OCI-LY1 (cell line): ENCODE data around the gene FNBP1.

Source experiments
- EZH2 ChIP-seq: fragments of 200-600 bp; sonication (generic), shearing (Covaris generic); IDR thresholded peaks from 2 replicates; pipeline ENCODE4 v1.8.0; 2017; ENCODE audit warnings: borderline replicate concordance, mixed run types, mild to moderate bottlenecking, antibody characterized with exemption, low read length, moderate library complexity, mixed read lengths
- TF ChIP-seq, protein P1 (sequence below): fragments of 200-600 bp; sonication (generic), shearing (Covaris generic); IDR thresholded peaks from 2 replicates; pipeline ENCODE4 v1.5.1; 2017; ENCODE audit warnings: mild to moderate bottlenecking, antibody characterized with exemption, low read length, moderate library complexity, mixed read lengths

DNA sequence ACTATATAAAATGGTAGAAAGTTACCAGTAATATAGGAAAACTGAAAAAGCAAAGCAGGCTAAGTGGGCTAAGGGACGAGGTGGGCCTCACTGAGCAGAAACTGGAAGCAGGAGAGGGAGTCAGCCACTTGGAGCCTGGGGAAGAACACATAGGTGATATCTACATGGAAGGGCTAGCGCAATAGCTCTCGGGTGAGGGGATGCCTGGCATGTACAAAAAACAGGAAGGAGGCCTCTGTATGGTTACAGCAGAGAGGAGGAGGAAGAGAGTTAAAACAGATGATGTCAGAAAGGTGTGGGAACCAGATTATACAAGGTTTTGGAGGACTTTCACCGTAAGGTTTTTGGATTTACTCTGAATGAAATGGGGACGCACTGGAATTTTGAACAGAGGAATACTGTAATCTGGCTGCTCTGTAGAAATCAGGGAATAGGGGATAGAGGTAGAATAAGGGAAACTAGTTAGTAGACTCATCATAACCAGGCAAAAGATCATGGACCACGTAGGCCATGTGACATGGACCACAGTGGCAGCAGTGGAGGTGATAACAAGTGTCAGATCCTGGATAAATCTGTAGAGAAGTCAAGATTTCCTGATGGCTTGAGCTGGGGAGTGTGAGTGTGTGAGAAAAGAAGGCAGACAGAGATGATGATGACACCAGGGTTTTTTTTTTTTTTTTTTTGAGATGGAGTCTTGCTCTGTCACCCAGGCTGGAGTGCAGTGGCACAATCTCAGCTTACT lies 52.5 kb downstream of the FNBP1 start:
- TF ChIP-seq, protein P1, sequence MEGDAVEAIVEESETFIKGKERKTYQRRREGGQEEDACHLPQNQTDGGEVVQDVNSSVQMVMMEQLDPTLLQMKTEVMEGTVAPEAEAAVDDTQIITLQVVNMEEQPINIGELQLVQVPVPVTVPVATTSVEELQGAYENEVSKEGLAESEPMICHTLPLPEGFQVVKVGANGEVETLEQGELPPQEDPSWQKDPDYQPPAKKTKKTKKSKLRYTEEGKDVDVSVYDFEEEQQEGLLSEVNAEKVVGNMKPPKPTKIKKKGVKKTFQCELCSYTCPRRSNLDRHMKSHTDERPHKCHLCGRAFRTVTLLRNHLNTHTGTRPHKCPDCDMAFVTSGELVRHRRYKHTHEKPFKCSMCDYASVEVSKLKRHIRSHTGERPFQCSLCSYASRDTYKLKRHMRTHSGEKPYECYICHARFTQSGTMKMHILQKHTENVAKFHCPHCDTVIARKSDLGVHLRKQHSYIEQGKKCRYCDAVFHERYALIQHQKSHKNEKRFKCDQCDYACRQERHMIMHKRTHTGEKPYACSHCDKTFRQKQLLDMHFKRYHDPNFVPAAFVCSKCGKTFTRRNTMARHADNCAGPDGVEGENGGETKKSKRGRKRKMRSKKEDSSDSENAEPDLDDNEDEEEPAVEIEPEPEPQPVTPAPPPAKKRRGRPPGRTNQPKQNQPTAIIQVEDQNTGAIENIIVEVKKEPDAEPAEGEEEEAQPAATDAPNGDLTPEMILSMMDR: no peak
- TF ChIP-seq EZH2: no peak
